Activated T-cell treated with anti-CD3 and anti-CD28 coated beads, Interleukin-2, amount 50 U/mL, for 1 hour (primary cell): ENCODE results near the gene AP5B1.

Experiments used
- DNase-seq: peaks from one replicate; pipeline ENCODE4 v3.0.0-alpha.2; 2020

AP5B1 gene

GRCh38 chr11:65780770-65781151 lies at the start of gene AP5B1:
AP5B1 (minus strand) TSS chr11:65780976; CDS start chr11:65780591, 385 bp downstream.
- peak; percentile 83 for DNase-seq

- no peak for DNase-seq
These were observed 48.7 kb upstream of the AP5B1 start for GRCh38 chr11:65829459-65829858.

- no peak for DNase-seq
These were observed 46.4 kb upstream of the AP5B1 start for GRCh38 chr11:65826984-65827735.

GRCh38 chr11:65822776-65823528 lies 42.2 kb upstream of the AP5B1 start:
- no peak for DNase-seq

GRCh38 chr11:65821107-65821506 lies 40.3 kb upstream of the AP5B1 start:
- no peak for DNase-seq

GRCh38 chr11:65817835-65818680 lies 37.3 kb upstream of the AP5B1 start:
- DNase-seq, result peak; percentile 96

- no peak for DNase-seq
These were observed 36.6 kb upstream of the AP5B1 start for GRCh38 chr11:65817312-65817834.

- no peak for DNase-seq
These were observed 35.9 kb upstream of the AP5B1 start for GRCh38 chr11:65816696-65817095.

GRCh38 chr11:65814986-65815565 lies 34.3 kb upstream of the AP5B1 start:
- no peak for DNase-seq

- no peak for DNase-seq
These were observed 33.6 kb upstream of the AP5B1 start for GRCh38 chr11:65814131-65814985.

GRCh38 chr11:65811764-65812475 lies 31.1 kb upstream of the AP5B1 start:
- DNase-seq, result no peak

GRCh38 chr11:65810046-65810868 lies 29.5 kb upstream of the AP5B1 start:
- no peak for DNase-seq

GRCh38 chr11:65809496-65809895 lies 28.7 kb upstream of the AP5B1 start:
- no peak for DNase-seq

GRCh38 chr11:65808744-65809341 lies 28.1 kb upstream of the AP5B1 start:
- no peak for DNase-seq

- no peak for DNase-seq
These were observed 26.2 kb upstream of the AP5B1 start for GRCh38 chr11:65806979-65807378.

- no peak for DNase-seq
These were observed 23.2 kb upstream of the AP5B1 start for GRCh38 chr11:65803797-65804492.

GRCh38 chr11:65802841-65803240 lies 22.1 kb upstream of the AP5B1 start:
- DNase-seq, result no peak

- DNase-seq, result no peak
These were observed 20.6 kb upstream of the AP5B1 start for GRCh38 chr11:65801153-65801987.
